GM12892 (cell line): Measurements from ENCODE around the gene NUP50.

Experiments
- POLR2A ChIP-seq: IDR thresholded peaks from 2 replicates; pipeline ENCODE4 v1.6.1; 2011; ENCODE audit warnings: low read depth, low read length, control low read depth
- POLR2AphosphoS5 ChIP-seq: IDR thresholded peaks from 2 replicates; pipeline ENCODE4 v1.6.1; 2011; ENCODE audit warnings: low read depth, low read length, control low read depth

- TF ChIP-seq POLR2A (no peak), POLR2AphosphoS5 (no peak)
Observed at GRCh38 chr22:45194686-45195085, 31.0 kb downstream of the NUP50 start.
